GM12891 (cell line): ENCODE measurements around the gene PIK3AP1.
"Not testable (repeated sequence)": the region's sequence is repeated elsewhere in the genome, so short reads cannot be mapped to it uniquely, and the experiment has no call there.

Experiments used
- POLR2A ChIP-seq: IDR thresholded peaks from 2 replicates; pipeline ENCODE4 v1.6.1; 2011; ENCODE audit warnings: low read depth, low read length, control low read depth
- TAF1 ChIP-seq: IDR thresholded peaks from 2 replicates; pipeline ENCODE4 v1.6.1; 2011; ENCODE audit warnings: low read depth, low read length, control low read depth

- TF ChIP-seq POLR2A, TAF1: not testable (repeated sequence)
Observed at GRCh38 chr10:96545558-96545957, 174.8 kb downstream of the PIK3AP1 start.
